HCT116 (cell line): Measurements from ENCODE around the gene ADAMTS13. TPM values are rescaled to one million over a fixed set of nuclear protein-coding genes. Genes with fewer than 3 reads are reported as not detected.
A peak's percentile ranks its signal among the peaks of the same experiment; 100 is the strongest.

Source experiments
- ATAC-seq: fragments of 200-7000 bp; cut with Tn5 transposase; 2 replicates; pipeline ENCODE4 v1.9.1; 2020; ENCODE audit warnings: mild to moderate bottlenecking, moderate library complexity
- BruUV-seq: library from RNA; stranded (reverse); fragments of 400-500 nt; replicated peaks from 2 replicates; lab custom pipeline; 2021; lab: Mats Ljungman, UMichigan
- CTCF ChIA-PET: fragments of 300-600 bp; sonication (Branson Sonifier 250); formaldehyde crosslinking; loops from one replicate; lab custom pipeline; 2021; ENCODE audit warnings: antibody characterized with exemption; lab: Charles Lee
- POLR2A ChIA-PET: fragments of 300-600, 350-600 bp; sonication (Branson Sonifier 250); formaldehyde crosslinking; loops from one replicate; lab custom pipeline; 2021; ENCODE audit warnings: antibody characterized with exemption; lab: Charles Lee
- RAD21 ChIA-PET, 2 experiments: fragments of 300-600 bp; sonication (Branson Sonifier 250); formaldehyde crosslinking; loops; one replicate each; lab custom pipeline; 2023; ENCODE audit warnings: low total read pairs in 2 of 2; ENCODE audit not compliant: uncharacterized antibody in 2 of 2, unreplicated experiment in 2 of 2, low non-redundant PET in 1 of 2; lab: Charles Lee
- DNase-seq: peaks from one replicate; pipeline ENCODE4 v3.0.0-alpha.2; 2010; ENCODE audit warnings: low read depth, low spot score
- H2AFZ ChIP-seq: fragments of 200-600 bp; shearing (Covaris generic), sonication (generic); 2 replicates; pipeline ENCODE4 v1.6.1; 2017; ENCODE audit warnings: low read depth, mixed run types, mixed read lengths, antibody characterized with exemption, low read length; ENCODE audit not compliant: poor library complexity, severe bottlenecking
- H3K27ac ChIP-seq: 2 replicates; pipeline ENCODE4 v1.5.1; 2012; ENCODE audit warnings: low read depth, low read length
- H3K27me3 ChIP-seq: fragments of 200-600 bp; sonication (generic); 2 replicates; pipeline ENCODE4 v1.6.1; 2016; ENCODE audit warnings: mixed run types, low read length, mixed read lengths; ENCODE audit not compliant: insufficient read depth
- H3K36me3 ChIP-seq, 2 experiments: fragments of 200-500 bp in 1 of 2; fragments of 200-600 bp in 1 of 2; sonication (Bioruptor generic) in 1 of 2; sonication (generic) in 1 of 2; 2 replicates each; pipeline versions ENCODE4 v1.5.1 to v1.6.1; 2014 to 2016; ENCODE audit warnings: low read length in 2 of 2, inconsistent platforms in 1 of 2, mixed read lengths in 1 of 2, mixed run types in 1 of 2; ENCODE audit not compliant: insufficient read depth in 2 of 2, control insufficient read depth in 1 of 2
- H3K4me1 ChIP-seq, 2 experiments: fragments of 200-600 bp in 1 of 2; sonication (generic) in 1 of 2; 2 replicates each; pipeline versions ENCODE4 v1.5.1 to v1.6.1; 2012 to 2017; ENCODE audit warnings: low read length in 2 of 2, inconsistent platforms in 1 of 2, mild to moderate bottlenecking in 1 of 2, mixed read lengths in 1 of 2, mixed run types in 1 of 2, moderate library complexity in 1 of 2; ENCODE audit not compliant: insufficient read depth in 2 of 2, control insufficient read depth in 1 of 2
- H3K4me2 ChIP-seq: fragments of 200-600 bp; sonication (generic); 2 replicates; pipeline ENCODE4 v1.6.1; 2017; ENCODE audit warnings: mixed run types, low read length, mixed read lengths
- H3K4me3 ChIP-seq, 2 experiments: fragments of 200-600 bp in 1 of 2; sonication (generic) in 1 of 2; replicated peaks in 1 of 2; 2 replicates each; pipeline ENCODE4 v1.5.1; 2011 to 2016; ENCODE audit warnings: low read length in 2 of 2, control low read depth in 1 of 2, low read depth in 1 of 2, mild to moderate bottlenecking in 1 of 2, mixed read lengths in 1 of 2, mixed run types in 1 of 2
- H3K79me2 ChIP-seq: fragments of 200-600 bp; sonication (generic); 2 replicates; pipeline ENCODE4 v1.6.1; 2017; ENCODE audit warnings: mild to moderate bottlenecking, mixed run types, low read length, moderate library complexity, mixed read lengths; ENCODE audit not compliant: insufficient read depth
- H3K9ac ChIP-seq: fragments of 200-600 bp; sonication (generic); 2 replicates; pipeline ENCODE4 v1.6.1; 2016; ENCODE audit warnings: low read length, mixed read lengths
- H3K9me2 ChIP-seq: fragments of 200-600 bp; sonication (generic), shearing (Covaris generic); 2 replicates; pipeline ENCODE4 v1.6.1; 2017; ENCODE audit warnings: mixed run types, mild to moderate bottlenecking, moderate library complexity; ENCODE audit not compliant: insufficient read depth
- H3K9me3 ChIP-seq, 2 experiments: fragments of 200-500 bp in 1 of 2; fragments of 200-600 bp in 1 of 2; sonication (Bioruptor generic) in 1 of 2; sonication (generic) in 1 of 2; 2 replicates each; pipeline ENCODE4 v1.6.1; 2014 to 2017; ENCODE audit warnings: low read length in 2 of 2, mixed read lengths in 2 of 2, inconsistent platforms in 1 of 2, low read depth in 1 of 2, mild to moderate bottlenecking in 1 of 2, mixed run types in 1 of 2, moderate library complexity in 1 of 2; ENCODE audit not compliant: control insufficient read depth in 1 of 2, insufficient read depth in 1 of 2
- H4K20me1 ChIP-seq: fragments of 200-600 bp; sonication (generic), shearing (Covaris generic); 2 replicates; pipeline ENCODE4 v1.6.1; 2017; ENCODE audit warnings: mixed run types, mild to moderate bottlenecking, moderate library complexity; ENCODE audit not compliant: insufficient read depth
- CBX3 ChIP-seq: IDR thresholded peaks from 2 replicates; pipeline ENCODE4 v1.6.1; 2012; ENCODE audit warnings: low read depth
- CEBPB ChIP-seq: IDR thresholded peaks from 2 replicates; pipeline ENCODE4 v1.6.1; 2012; ENCODE audit warnings: low read depth
- CTCF ChIP-seq, 3 experiments: fragments of 200-600 bp in 1 of 3; sonication (generic) in 1 of 3; IDR thresholded peaks in 2 of 3; conservative IDR thresholded peaks in 1 of 3; 2 replicates each; pipeline ENCODE4 v1.5.1; 2012 to 2017; ENCODE audit warnings: low read depth in 2 of 3, low read length in 2 of 3, antibody characterized with exemption in 1 of 3, borderline replicate concordance in 1 of 3, control low read depth in 1 of 3, mild to moderate bottlenecking in 1 of 3, mixed read lengths in 1 of 3, mixed run types in 1 of 3, moderate library complexity in 1 of 3; ENCODE audit not compliant: insufficient read depth in 1 of 3
- EGR1 ChIP-seq: IDR thresholded peaks from 2 replicates; pipeline ENCODE4 v1.6.1; 2012; ENCODE audit warnings: low read depth
- ELF1 ChIP-seq: IDR thresholded peaks from 2 replicates; pipeline ENCODE4 v1.6.1; 2012; ENCODE audit warnings: low read depth, borderline replicate concordance
- EZH2 ChIP-seq: fragments of 200-600 bp; sonication (generic); IDR thresholded peaks from 2 replicates; pipeline ENCODE4 v1.6.1; 2017; ENCODE audit warnings: antibody characterized with exemption, mixed run types
- EZH2phosphoT487 ChIP-seq: fragments of 200-600 bp; IDR thresholded peaks from 2 replicates; pipeline ENCODE4 v1.6.1; 2018; ENCODE audit warnings: antibody characterized with exemption, borderline replicate concordance
- MAX ChIP-seq: IDR thresholded peaks from 2 replicates; pipeline ENCODE4 v1.6.1; 2012
- POLR2A ChIP-seq: IDR thresholded peaks from 2 replicates; pipeline ENCODE4 v1.7.0; 2011; ENCODE audit warnings: borderline replicate concordance; ENCODE audit not compliant: insufficient read depth, insufficient read length; ENCODE audit errors: extremely low read depth
- SP1 ChIP-seq: IDR thresholded peaks from 2 replicates; pipeline ENCODE4 v1.6.1; 2012; ENCODE audit warnings: low read depth
- SRF ChIP-seq: IDR thresholded peaks from 2 replicates; pipeline ENCODE4 v1.6.1; 2012; ENCODE audit warnings: low read depth
- TCF7L2 ChIP-seq: IDR thresholded peaks from 2 replicates; pipeline ENCODE4 v1.7.0; 2011; ENCODE audit warnings: borderline replicate concordance, inconsistent platforms; ENCODE audit not compliant: insufficient read depth, insufficient read length; ENCODE audit errors: extremely low read depth
- YY1 ChIP-seq: IDR thresholded peaks from 2 replicates; pipeline ENCODE4 v1.6.1; 2011; ENCODE audit warnings: low read length, low read depth, moderate library complexity, mild to moderate bottlenecking; ENCODE audit not compliant: insufficient replicate concordance; ENCODE audit errors: extremely low read depth
- ZFX ChIP-seq: fragments of 450-650 bp; IDR thresholded peaks from 2 replicates; pipeline ENCODE4 v1.6.1; 2017
- intact Hi-C: fragments of 100-400 bp; cut with micrococcal nuclease; formaldehyde crosslinking; loops from 2 replicates; pipeline ENCODE4 v1.10.0; 2022
- total RNA-seq: library from RNA; stranded (reverse); gene quantifications from one replicate; pipeline ENCODE4 v1.2.1, GENCODE V29; 2021; ENCODE audit not compliant: unreplicated experiment

Gene ADAMTS13
- total RNA-seq, 1 experiment from 2014 or later: 9.2 TPM

- no peak overlapping the region for H3K9ac ChIP-seq
- H2AFZ ChIP-seq: no peak overlapping the region
- no peak for TF ChIP-seq ZFX
- no peak for TF ChIP-seq CBX3
- no peak for TF ChIP-seq EGR1
- no peak for TF ChIP-seq MAX
- TF ChIP-seq POLR2A: no peak
- no peak for TF ChIP-seq CEBPB
- no peak for TF ChIP-seq SRF
- no peak for TF ChIP-seq ELF1
- no peak for TF ChIP-seq EZH2phosphoT487
- no peak for TF ChIP-seq YY1
- no peak for TF ChIP-seq TCF7L2
- no peak for TF ChIP-seq EZH2
- no peaks in the 10 kb centered on the region for H3K9me2 ChIP-seq
- no TSS peak for BruUV-seq
- intact Hi-C loops: no loop called here
- H3K4me1 ChIP-seq: peaks cover 15% of the 10 kb centered on the region in 2 experiments
- no peak for ATAC-seq
- no peaks in the 10 kb centered on the region for H3K79me2 ChIP-seq
- no peak overlapping the region for H3K27ac ChIP-seq
- H3K4me3 ChIP-seq: no peak overlapping the region
- no peaks in the 10 kb centered on the region for H4K20me1 ChIP-seq
- no peaks in the 10 kb centered on the region for H3K9me3 ChIP-seq
- no peak for DNase-seq
- ChIA-PET POLR2A (no interaction called here), CTCF (no interaction called here), RAD21 (no interaction called here)
- no peaks in the 10 kb centered on the region for H3K27me3 ChIP-seq
- no peak overlapping the region for H3K4me2 ChIP-seq
- H3K36me3 ChIP-seq: no peaks in the 10 kb centered on the region
Observed at GRCh38 chr9:133455936-133456335, 33.8 kb downstream of the ADAMTS13 start.

- H3K79me2 ChIP-seq: no peaks in the 10 kb centered on the region
- no peak for ATAC-seq
- no peak overlapping the region for H3K4me3 ChIP-seq
- intact Hi-C loops: no loop called here
- no peaks in the 10 kb centered on the region for H3K9me2 ChIP-seq
- no peaks in the 10 kb centered on the region for H4K20me1 ChIP-seq
- H2AFZ ChIP-seq: no peak overlapping the region
- no peaks in the 10 kb centered on the region for H3K27me3 ChIP-seq
- TF ChIP-seq CTCF (IDR thresholded peaks at IDR 0.05 in 2 of 3, conservative IDR thresholded peaks at IDR 0.05 in 1 of 3; ENCODE audit: borderline replicate concordance in 1 of 3, insufficient read depth in 1 of 3, low read depth in 2 of 3, low read length in 2 of 3) (peak in 2 of 3 experiments; percentile 8 to 48; a peak in 2 of 6 replicates), SP1 (no peak)
- no peaks in the 10 kb centered on the region for H3K9me3 ChIP-seq
- no TSS peak for BruUV-seq
- no peak overlapping the region for H3K9ac ChIP-seq
- ChIA-PET CTCF (no interaction called here), POLR2A (no interaction called here), RAD21 (no interaction called here)
- H3K36me3 ChIP-seq: no peaks in the 10 kb centered on the region
- H3K27ac ChIP-seq: no peak overlapping the region
- peaks cover 16 to 17% of the 10 kb centered on the region in 2 experiments for H3K4me1 ChIP-seq
- no peak for DNase-seq
- H3K4me2 ChIP-seq: no peak overlapping the region
Observed at GRCh38 chr9:133456409-133456808, 34.2 kb downstream of the ADAMTS13 start.
